CD14-positive monocyte (primary cell): ENCODE data around the gene SUPV3L1. TPM values are rescaled to one million over a fixed set of nuclear protein-coding genes. Genes with fewer than 3 reads are reported as not detected.
"Not testable (repeated sequence)": the region's sequence is repeated elsewhere in the genome, so short reads cannot be mapped to it uniquely, and the experiment has no call there.

ENCODE experiments used
- DNase-seq, 3 donors: peaks; one replicate each; pipeline ENCODE4 v3.0.0-alpha.2; 2011 to 2022
- H2AFZ ChIP-seq: 2 replicates; pipeline ENCODE4 v1.6.0; 2012; ENCODE audit warnings: mild to moderate bottlenecking, low read depth, low read length, inconsistent platforms; ENCODE audit not compliant: insufficient read depth, poor library complexity, severe bottlenecking
- H3K27ac ChIP-seq, 2 donors: 1 replicate in 1 of 2; 2 replicates in 1 of 2; pipeline ENCODE4 v1.5.1; 2012 to 2013; ENCODE audit warnings: low read length in 2 of 2, control low read depth in 1 of 2, inconsistent platforms in 1 of 2, low read depth in 1 of 2, mild to moderate bottlenecking in 1 of 2
- H3K27me3 ChIP-seq, 2 donors: one replicate each; pipeline versions ENCODE4 v1.6.0 to v1.6.1; 2011 to 2013; ENCODE audit warnings: low read length in 2 of 2; ENCODE audit not compliant: control insufficient read depth in 2 of 2, insufficient read depth in 2 of 2
- H3K36me3 ChIP-seq, 2 donors: replicated peaks in 1 of 2; 1 replicate in 1 of 2; 2 replicates in 1 of 2; pipeline versions ENCODE4 v1.5.1 to v1.6.1; 2012 to 2013; ENCODE audit warnings: low read length in 2 of 2, control low read depth in 1 of 2, inconsistent platforms in 1 of 2, mild to moderate bottlenecking in 1 of 2; ENCODE audit not compliant: insufficient read depth in 2 of 2, control insufficient read depth in 1 of 2
- H3K4me1 ChIP-seq, 2 donors: 1 replicate in 1 of 2; 2 replicates in 1 of 2; pipeline versions ENCODE4 v1.5.1 to v1.6.1; 2012 to 2013; ENCODE audit warnings: low read length in 2 of 2, control low read depth in 1 of 2, inconsistent platforms in 1 of 2, mild to moderate bottlenecking in 1 of 2, moderate library complexity in 1 of 2; ENCODE audit not compliant: insufficient read depth in 2 of 2, control insufficient read depth in 1 of 2
- H3K4me2 ChIP-seq: replicated peaks from 2 replicates; pipeline ENCODE3; 2012; ENCODE audit warnings: low read length, moderate library complexity, mild to moderate bottlenecking; ENCODE audit not compliant: poor library complexity, severe bottlenecking; ENCODE audit errors: extremely low read depth
- H3K4me3 ChIP-seq, 3 experiments: fragments of 200-600 bp in 1 of 3; sonication (generic) in 1 of 3; replicated peaks in 1 of 3; 1 replicate in 2 of 3; 2 replicates in 1 of 3; pipeline ENCODE4 v1.5.1; 2011 to 2013; ENCODE audit warnings: low read length in 3 of 3, mild to moderate bottlenecking in 3 of 3, control low read depth in 2 of 3, low read depth in 2 of 3, inconsistent platforms in 1 of 3, moderate library complexity in 1 of 3
- H3K79me2 ChIP-seq: 2 replicates; pipeline ENCODE4 v1.6.0; 2012; ENCODE audit warnings: mild to moderate bottlenecking, control low read depth, inconsistent platforms, low read length, moderate library complexity; ENCODE audit not compliant: insufficient read depth
- H3K9ac ChIP-seq: 2 replicates; pipeline ENCODE4 v1.6.0; 2017; ENCODE audit warnings: low read length, mild to moderate bottlenecking; ENCODE audit not compliant: insufficient read depth, poor library complexity, severe bottlenecking
- H3K9me3 ChIP-seq, 2 donors: replicated peaks in 1 of 2; 1 replicate in 1 of 2; 2 replicates in 1 of 2; pipeline versions ENCODE4 v1.5.1 to v1.6.1; 2012 to 2013; ENCODE audit warnings: low read length in 2 of 2, control low read depth in 1 of 2; ENCODE audit not compliant: control insufficient read depth in 1 of 2, insufficient read depth in 1 of 2
- H4K20me1 ChIP-seq: 2 replicates; pipeline ENCODE4 v1.6.0; 2012; ENCODE audit warnings: mild to moderate bottlenecking, low read length, control low read depth, moderate library complexity; ENCODE audit not compliant: insufficient read depth
- H3K27ac Mint-ChIP-seq, 7 donors: one replicate each; pipeline ENCODE4 v1.8.0; 2020; ENCODE audit warnings: mild to moderate bottlenecking in 7 of 7, mixed read lengths in 7 of 7, moderate library complexity in 6 of 7, inconsistent platforms in 2 of 7
- H3K27me3 Mint-ChIP-seq, 3 donors: one replicate each; pipeline ENCODE4 v1.8.0; 2021 to 2022; ENCODE audit warnings: low read depth in 3 of 3, mild to moderate bottlenecking in 3 of 3, mixed read lengths in 3 of 3, moderate library complexity in 3 of 3, inconsistent platforms in 1 of 3
- H3K36me3 Mint-ChIP-seq, 2 donors: one replicate each; pipeline ENCODE4 v1.8.0; 2020; ENCODE audit warnings: mixed read lengths in 2 of 2, inconsistent platforms in 1 of 2, mild to moderate bottlenecking in 1 of 2
- H3K4me1 Mint-ChIP-seq: one replicate; pipeline ENCODE4 v1.8.0; 2020; ENCODE audit warnings: mild to moderate bottlenecking, mixed read lengths
- H3K4me3 Mint-ChIP-seq, 2 donors: one replicate each; pipeline ENCODE4 v1.8.0; 2020; ENCODE audit warnings: mild to moderate bottlenecking in 2 of 2, mixed read lengths in 2 of 2, moderate library complexity in 1 of 2
- H3K9me3 Mint-ChIP-seq, 7 donors: one replicate each; pipeline ENCODE4 v1.8.0; 2020 to 2022; ENCODE audit warnings: mixed read lengths in 7 of 7, mild to moderate bottlenecking in 6 of 7, moderate library complexity in 6 of 7, inconsistent platforms in 2 of 7
- WGBS: methylation state at CpG from one replicate; pipeline ENCODE4 v1.1.5; 2013; ENCODE audit warnings: missing lambda C conversion rate; ENCODE audit not compliant: insufficient coverage; 5-methylcytosine and 5-hydroxymethylcytosine counted together
- intact Hi-C, 2 donors: fragments of 100-400 bp; cut with micrococcal nuclease; formaldehyde crosslinking; loops; one replicate each; pipeline versions ENCODE4 v1.15.0 to v1.15.1; 2023
- polyA plus RNA-seq, 3 donors: library from polyadenylated mRNA; depleted of rRNA in 1 of 3; unstranded in 2 of 3; stranded (reverse) in 1 of 3; fragments of 300-500 nt in 2 of 3; fragments of >200 nt in 1 of 3; fragmentation: Illumina TruSeq in 2 of 3; gene quantifications; 1 replicate in 2 of 3; 2 replicates in 1 of 3; pipeline ENCODE4 v1.2.3, GENCODE V29; 2012 to 2021
- TF ChIP-seq, protein P1 (sequence below): fragments of 200-600 bp; IDR thresholded peaks from one replicate; pipeline ENCODE4 v1.8.0; 2022; ENCODE audit warnings: antibody characterized with exemption, mild to moderate bottlenecking

Gene SUPV3L1
- polyA plus RNA-seq, 3 donors: 6.8 to 18.8 (median 7.3) TPM

DNA sequence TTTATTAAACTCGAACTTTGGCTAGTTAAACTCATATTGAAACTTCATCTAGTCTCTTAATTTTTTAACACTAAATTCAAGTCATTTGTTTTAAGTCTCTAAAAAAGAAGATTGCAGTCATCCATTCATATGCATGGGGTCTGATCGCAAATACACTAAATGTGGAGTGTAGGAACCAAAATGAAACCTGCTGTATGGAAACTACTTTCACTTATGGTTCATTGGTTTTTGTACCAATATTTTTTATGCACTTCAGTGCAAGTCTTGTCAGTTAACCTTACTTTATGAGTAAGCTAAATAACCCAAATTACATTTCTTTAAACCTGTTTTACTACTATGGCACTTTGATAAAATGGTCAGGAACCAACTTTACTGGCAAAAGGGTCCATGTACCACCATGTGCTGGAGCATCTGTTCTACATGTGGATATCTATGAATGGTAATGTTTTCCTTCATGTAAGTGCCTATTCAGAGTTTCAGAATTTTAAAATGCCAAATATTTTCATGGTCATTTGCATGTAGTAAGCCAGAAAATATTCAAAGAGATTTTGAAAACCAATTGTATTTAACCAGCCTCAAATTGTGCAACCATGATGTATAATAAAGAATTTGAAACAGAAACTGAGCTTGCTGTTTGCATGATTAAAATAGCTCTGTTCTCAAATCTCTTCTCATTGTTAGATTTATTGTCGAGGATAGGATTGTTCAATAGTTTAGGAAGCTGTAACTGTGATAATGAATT lies 7.6 kb upstream of the SUPV3L1 start:
- no peaks in the 10 kb centered on the region for H4K20me1 ChIP-seq
- H2AFZ ChIP-seq: no peak overlapping the region
- WGBS: no CpG with 5 or more reads among the region's 3 CpGs
- H3K4me2 ChIP-seq: no peak overlapping the region
- H3K4me1 ChIP-seq: no peaks in the 10 kb centered on the region
- Mint-ChIP-seq H3K36me3 (peaks cover 41 to 53% of the 10 kb centered on the region in 2 donors), H3K27me3 (no peaks in the 10 kb centered on the region), H3K9me3 (peaks cover 0 to 7% (median 4%) of the 10 kb centered on the region in 7 donors), H3K27ac (no peak overlapping the region), H3K4me3 (no peak overlapping the region), H3K4me1 (no peaks in the 10 kb centered on the region)
- H3K27ac ChIP-seq: no peak overlapping the region
- intact Hi-C loops: loop anchor here in 1 of 2 donors (10.0 kb wide), 1 partner anchor 48 kb away; the partner anchor contains the start of gene VPS26A
- H3K36me3 ChIP-seq: peaks cover 40 to 62% of the 10 kb centered on the region in 2 donors
- no peaks in the 10 kb centered on the region for H3K27me3 ChIP-seq
- H3K9me3 ChIP-seq: no peaks in the 10 kb centered on the region
- DNase-seq: no peak
- TF ChIP-seq, protein P1, sequence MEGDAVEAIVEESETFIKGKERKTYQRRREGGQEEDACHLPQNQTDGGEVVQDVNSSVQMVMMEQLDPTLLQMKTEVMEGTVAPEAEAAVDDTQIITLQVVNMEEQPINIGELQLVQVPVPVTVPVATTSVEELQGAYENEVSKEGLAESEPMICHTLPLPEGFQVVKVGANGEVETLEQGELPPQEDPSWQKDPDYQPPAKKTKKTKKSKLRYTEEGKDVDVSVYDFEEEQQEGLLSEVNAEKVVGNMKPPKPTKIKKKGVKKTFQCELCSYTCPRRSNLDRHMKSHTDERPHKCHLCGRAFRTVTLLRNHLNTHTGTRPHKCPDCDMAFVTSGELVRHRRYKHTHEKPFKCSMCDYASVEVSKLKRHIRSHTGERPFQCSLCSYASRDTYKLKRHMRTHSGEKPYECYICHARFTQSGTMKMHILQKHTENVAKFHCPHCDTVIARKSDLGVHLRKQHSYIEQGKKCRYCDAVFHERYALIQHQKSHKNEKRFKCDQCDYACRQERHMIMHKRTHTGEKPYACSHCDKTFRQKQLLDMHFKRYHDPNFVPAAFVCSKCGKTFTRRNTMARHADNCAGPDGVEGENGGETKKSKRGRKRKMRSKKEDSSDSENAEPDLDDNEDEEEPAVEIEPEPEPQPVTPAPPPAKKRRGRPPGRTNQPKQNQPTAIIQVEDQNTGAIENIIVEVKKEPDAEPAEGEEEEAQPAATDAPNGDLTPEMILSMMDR: no peak
- no peak overlapping the region for H3K9ac ChIP-seq
- no peak overlapping the region for H3K4me3 ChIP-seq
- H3K79me2 ChIP-seq: no peaks in the 10 kb centered on the region

DNA sequence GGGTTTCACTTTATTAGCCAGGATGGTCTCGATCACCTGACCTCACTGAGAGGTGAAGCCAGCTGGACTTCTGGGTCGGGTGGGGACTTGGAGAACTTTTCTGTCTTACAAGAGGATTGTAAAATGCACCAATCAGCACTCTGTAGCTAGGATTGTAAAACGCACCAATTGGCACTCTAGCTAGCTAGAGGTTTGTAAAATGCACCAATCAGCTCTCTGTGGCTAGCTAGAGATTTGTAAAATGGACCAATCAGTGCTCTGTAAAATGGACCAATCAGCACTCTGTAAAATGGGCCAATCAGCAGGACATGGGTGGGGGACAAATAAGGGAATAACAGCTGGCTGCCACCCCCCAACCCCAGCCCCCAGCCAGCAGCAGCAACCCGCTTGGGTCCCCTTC lies 4.7 kb upstream of the SUPV3L1 start:
- H3K4me3 ChIP-seq: not testable (repeated sequence)
- intact Hi-C loops: loop anchor here in 1 of 2 donors (10.0 kb wide), 1 partner anchor 51 kb away; the partner anchor contains the start of gene VPS26A
- WGBS: 100% methylated on average over 2 of the region's 4 CpGs

More for the DNA sequence above, 4.7 kb upstream of the SUPV3L1 start:
- H2AFZ ChIP-seq, H3K79me2 ChIP-seq, H3K4me1 ChIP-seq, H3K27ac ChIP-seq, H3K27me3 Mint-ChIP-seq, H3K4me3 Mint-ChIP-seq, H3K9me3 ChIP-seq, H3K4me1 Mint-ChIP-seq, DNase-seq, H3K9ac ChIP-seq, H4K20me1 ChIP-seq, H3K9me3 Mint-ChIP-seq, H3K4me2 ChIP-seq, H3K27me3 ChIP-seq, H3K27ac Mint-ChIP-seq: not testable (repeated sequence)
- peaks cover 24 to 27% of the 10 kb centered on the region in 2 donors for H3K36me3 Mint-ChIP-seq
- H3K36me3 ChIP-seq: peaks cover 17 to 33% of the 10 kb centered on the region in 2 donors
